ENCODE results near the gene ZC3H18. TPM values are rescaled to one million over a fixed set of nuclear protein-coding genes. Genes with fewer than 3 reads are reported as not detected.

Gene ZC3H18
- total and polyA plus RNA-seq, 2 donors (not counting 1 experiment from before 2014, with no cell fraction given) = 7.9 to 9.4 TPM

DNA sequence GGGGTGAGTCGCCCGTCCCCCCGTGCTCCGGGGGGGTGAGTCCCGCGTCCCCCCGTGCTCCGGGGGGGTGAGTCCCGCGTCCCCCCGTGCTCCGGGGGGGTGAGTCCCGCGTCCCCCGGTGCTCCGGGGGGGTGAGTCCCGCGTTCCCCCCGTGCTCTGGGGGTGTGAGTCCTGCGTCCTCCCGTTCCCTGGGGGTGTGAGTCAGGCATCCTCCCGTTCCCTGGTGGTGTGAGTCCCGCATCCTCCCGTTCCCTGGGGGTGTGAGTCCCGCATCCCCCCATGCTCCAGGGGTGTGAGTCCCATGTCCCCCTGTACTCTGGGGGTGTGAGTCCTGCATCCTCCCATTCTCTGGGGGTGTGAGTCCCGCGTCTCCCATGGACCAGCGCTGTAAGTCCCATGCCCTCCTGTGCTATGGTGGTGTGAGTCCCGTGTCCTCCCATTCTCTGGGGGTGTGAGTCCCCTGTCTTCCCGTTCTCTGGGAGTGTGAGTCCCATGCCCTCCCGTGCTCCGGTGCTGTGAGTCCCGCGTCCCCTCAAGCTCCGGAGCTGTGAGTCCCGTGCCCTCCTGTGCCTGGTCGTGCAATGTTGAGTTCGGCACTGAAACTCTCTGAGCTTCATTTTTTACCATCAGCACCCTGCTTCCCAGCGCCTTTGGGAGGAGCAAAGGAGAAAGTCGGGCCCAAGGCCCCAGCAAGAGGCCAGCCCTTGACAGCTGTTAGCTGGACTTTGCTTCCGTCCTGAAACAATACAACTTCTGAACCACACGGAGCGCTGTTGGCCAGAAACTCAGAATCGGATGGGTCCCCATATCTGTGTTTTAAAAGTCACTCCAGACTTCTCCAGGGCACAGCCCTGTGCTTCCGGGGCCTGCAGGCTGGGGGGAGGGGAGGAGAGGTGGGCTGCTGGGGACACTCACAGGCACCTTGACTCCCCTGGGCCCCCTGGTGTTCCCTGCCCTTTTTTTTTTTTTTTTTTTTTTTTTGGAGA, 11.5 kb upstream of the ZC3H18 start:
- peak; percentile 39 to 74 for DNase-seq (ENCODE audit: low read depth in 2 of 2)

DNA sequence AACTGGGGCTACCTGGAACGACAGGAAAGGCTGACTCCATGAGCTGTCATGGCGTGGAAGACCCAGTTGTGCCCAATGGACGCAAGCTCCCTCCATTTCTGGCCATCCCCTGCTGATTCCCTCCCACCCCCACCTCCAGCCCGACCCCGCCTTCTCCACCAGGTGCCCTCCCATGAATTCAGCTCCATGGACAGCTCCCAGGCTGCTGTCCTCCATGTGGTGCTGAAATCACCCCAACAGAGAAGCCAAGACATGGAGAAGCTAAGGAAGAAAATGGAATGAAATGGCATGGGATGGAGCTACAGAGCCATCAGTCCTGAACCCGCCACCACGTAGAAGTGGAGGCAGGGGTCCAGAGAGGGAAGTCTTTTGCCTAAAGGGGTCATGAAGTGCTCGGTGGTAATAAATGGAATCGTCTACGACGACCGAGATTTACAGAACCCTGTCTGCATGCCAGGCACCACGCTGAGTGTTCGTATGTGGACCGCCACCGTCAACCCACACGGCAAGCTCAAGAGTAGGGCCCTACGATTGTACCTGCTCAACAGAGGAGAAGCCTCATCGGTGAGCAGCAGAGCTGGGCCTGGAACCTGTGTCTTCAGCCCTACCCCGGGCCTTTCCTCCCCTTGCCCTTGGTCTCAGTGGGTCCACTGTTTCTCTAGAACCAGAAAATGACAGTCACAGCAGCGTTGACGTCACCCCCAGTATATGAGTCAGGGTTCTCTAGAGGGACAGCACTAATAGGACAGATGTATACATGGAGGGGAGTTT, 9.3 kb upstream of the ZC3H18 start:
- no peak overlapping the region for H3K27ac ChIP-seq (ENCODE audit: insufficient read depth, low read length)
- H3K4me1 ChIP-seq (ENCODE audit: control insufficient read depth, extremely low read depth, insufficient read depth, low read length) = no peaks in the 10 kb centered on the region
- no peak overlapping the region for H3K4me3 ChIP-seq (replicated peaks in 1 of 4; ENCODE audit: control extremely low read depth in 1 of 4, insufficient read depth in 1 of 4, low read depth in 3 of 4, low read length in 4 of 4)
- DNase-seq (ENCODE audit: low read depth in 2 of 2) = peak; percentile 22 to 31
- H3K36me3 ChIP-seq (ENCODE audit: control insufficient read depth, insufficient read depth, low read length) = no peaks in the 10 kb centered on the region
- peaks cover 16% of the 10 kb centered on the region for H3K27me3 ChIP-seq (ENCODE audit: control insufficient read depth, insufficient read depth, low read length)
- TF ChIP-seq, protein P1, sequence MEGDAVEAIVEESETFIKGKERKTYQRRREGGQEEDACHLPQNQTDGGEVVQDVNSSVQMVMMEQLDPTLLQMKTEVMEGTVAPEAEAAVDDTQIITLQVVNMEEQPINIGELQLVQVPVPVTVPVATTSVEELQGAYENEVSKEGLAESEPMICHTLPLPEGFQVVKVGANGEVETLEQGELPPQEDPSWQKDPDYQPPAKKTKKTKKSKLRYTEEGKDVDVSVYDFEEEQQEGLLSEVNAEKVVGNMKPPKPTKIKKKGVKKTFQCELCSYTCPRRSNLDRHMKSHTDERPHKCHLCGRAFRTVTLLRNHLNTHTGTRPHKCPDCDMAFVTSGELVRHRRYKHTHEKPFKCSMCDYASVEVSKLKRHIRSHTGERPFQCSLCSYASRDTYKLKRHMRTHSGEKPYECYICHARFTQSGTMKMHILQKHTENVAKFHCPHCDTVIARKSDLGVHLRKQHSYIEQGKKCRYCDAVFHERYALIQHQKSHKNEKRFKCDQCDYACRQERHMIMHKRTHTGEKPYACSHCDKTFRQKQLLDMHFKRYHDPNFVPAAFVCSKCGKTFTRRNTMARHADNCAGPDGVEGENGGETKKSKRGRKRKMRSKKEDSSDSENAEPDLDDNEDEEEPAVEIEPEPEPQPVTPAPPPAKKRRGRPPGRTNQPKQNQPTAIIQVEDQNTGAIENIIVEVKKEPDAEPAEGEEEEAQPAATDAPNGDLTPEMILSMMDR (conservative IDR thresholded peaks at IDR 0.05 in 1 of 2, IDR thresholded peaks at IDR 0.05 in 1 of 2; ENCODE audit: low read depth in 1 of 2, low read length in 2 of 2) = no peak
- no peak for TF ChIP-seq EZH2 (IDR thresholded peaks at IDR 0.05; ENCODE audit: low read length, missing control alignments)
- no peak overlapping the region for H3K4me2 ChIP-seq (ENCODE audit: extremely low read depth, insufficient read depth, low read length)
- no peaks in the 10 kb centered on the region for H3K79me2 ChIP-seq (ENCODE audit: control insufficient read depth, insufficient read depth, low read length)
- no peaks in the 10 kb centered on the region for H3K9me3 ChIP-seq (ENCODE audit: control insufficient read depth, insufficient read depth, low read depth, low read length)
- no peak overlapping the region for H2AFZ ChIP-seq (ENCODE audit: low read length)
- no peaks in the 10 kb centered on the region for H4K20me1 ChIP-seq (ENCODE audit: control insufficient read depth, extremely low read depth, insufficient read depth, low read length)
- H3K9ac ChIP-seq (ENCODE audit: insufficient read depth, low read length) = no peak overlapping the region

More for the DNA sequence above, 11.5 kb upstream of the ZC3H18 start:
- H3K4me2 ChIP-seq (ENCODE audit: extremely low read depth, insufficient read depth, low read length) = peak overlapping the region; percentile 44
- H3K27me3 ChIP-seq (ENCODE audit: control insufficient read depth, insufficient read depth, low read length) = peaks cover 22% of the 10 kb centered on the region
- no peak overlapping the region for H3K27ac ChIP-seq (ENCODE audit: insufficient read depth, low read length)
- no peaks in the 10 kb centered on the region for H3K79me2 ChIP-seq (ENCODE audit: control insufficient read depth, insufficient read depth, low read length)
- no peaks in the 10 kb centered on the region for H4K20me1 ChIP-seq (ENCODE audit: control insufficient read depth, extremely low read depth, insufficient read depth, low read length)
- H3K4me3 ChIP-seq (replicated peaks in 1 of 4; ENCODE audit: control extremely low read depth in 1 of 4, insufficient read depth in 1 of 4, low read depth in 3 of 4, low read length in 4 of 4) = no peak overlapping the region
- H3K9me3 ChIP-seq (ENCODE audit: control insufficient read depth, insufficient read depth, low read depth, low read length) = no peaks in the 10 kb centered on the region
- TF ChIP-seq, protein P1 (conservative IDR thresholded peaks at IDR 0.05 in 1 of 2, IDR thresholded peaks at IDR 0.05 in 1 of 2; ENCODE audit: low read depth in 1 of 2, low read length in 2 of 2) = peak; percentile 41 to 63
- TF ChIP-seq EZH2 (IDR thresholded peaks at IDR 0.05; ENCODE audit: low read length, missing control alignments) = peak; percentile 80
- H3K4me1 ChIP-seq (ENCODE audit: control insufficient read depth, extremely low read depth, insufficient read depth, low read length) = no peaks in the 10 kb centered on the region
- no peak overlapping the region for H3K9ac ChIP-seq (ENCODE audit: insufficient read depth, low read length)
- H3K36me3 ChIP-seq (ENCODE audit: control insufficient read depth, insufficient read depth, low read length) = no peaks in the 10 kb centered on the region
- no peak overlapping the region for H2AFZ ChIP-seq (ENCODE audit: low read length)
